Measurements from ENCODE around the gene ING4.

DNA sequence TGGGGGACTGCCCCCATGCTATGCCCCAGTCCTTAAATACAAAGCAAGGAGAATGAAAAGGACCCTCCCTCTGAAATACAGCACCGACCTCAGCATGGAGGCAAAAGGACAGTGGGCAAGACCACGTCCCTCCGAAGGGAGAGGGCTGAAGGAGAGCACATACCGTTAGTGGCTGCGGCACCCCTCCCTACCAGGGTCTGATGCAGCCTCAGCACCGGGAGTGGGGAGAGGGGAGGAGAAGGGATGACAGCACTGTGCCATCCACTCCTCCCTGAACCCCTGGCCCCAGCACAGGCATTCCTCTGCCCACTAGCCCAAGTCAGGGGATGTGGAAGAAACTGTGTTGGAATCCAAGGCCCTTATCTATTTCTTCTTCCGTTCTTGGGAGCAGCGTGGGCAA is 12.1 kb downstream of the ING4 start:
- no peak for TF ChIP-seq POLR2AphosphoS5 (IDR thresholded peaks at IDR 0.05; ENCODE audit: low read depth)
- TF ChIP-seq, protein P1, sequence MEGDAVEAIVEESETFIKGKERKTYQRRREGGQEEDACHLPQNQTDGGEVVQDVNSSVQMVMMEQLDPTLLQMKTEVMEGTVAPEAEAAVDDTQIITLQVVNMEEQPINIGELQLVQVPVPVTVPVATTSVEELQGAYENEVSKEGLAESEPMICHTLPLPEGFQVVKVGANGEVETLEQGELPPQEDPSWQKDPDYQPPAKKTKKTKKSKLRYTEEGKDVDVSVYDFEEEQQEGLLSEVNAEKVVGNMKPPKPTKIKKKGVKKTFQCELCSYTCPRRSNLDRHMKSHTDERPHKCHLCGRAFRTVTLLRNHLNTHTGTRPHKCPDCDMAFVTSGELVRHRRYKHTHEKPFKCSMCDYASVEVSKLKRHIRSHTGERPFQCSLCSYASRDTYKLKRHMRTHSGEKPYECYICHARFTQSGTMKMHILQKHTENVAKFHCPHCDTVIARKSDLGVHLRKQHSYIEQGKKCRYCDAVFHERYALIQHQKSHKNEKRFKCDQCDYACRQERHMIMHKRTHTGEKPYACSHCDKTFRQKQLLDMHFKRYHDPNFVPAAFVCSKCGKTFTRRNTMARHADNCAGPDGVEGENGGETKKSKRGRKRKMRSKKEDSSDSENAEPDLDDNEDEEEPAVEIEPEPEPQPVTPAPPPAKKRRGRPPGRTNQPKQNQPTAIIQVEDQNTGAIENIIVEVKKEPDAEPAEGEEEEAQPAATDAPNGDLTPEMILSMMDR (IDR thresholded peaks at IDR 0.05; ENCODE audit: insufficient read depth, low read length), result no peak
- TF ChIP-seq GABPA (IDR thresholded peaks at IDR 0.05; ENCODE audit: low read depth), result no peak

Measured in HL-60 (cell line).